OCI-LY3 (cell line): ENCODE data around the gene NTN4.

Experiments used
- CTCF ChIP-seq: fragments of 200-600, 300-600 bp; sonication (generic); IDR thresholded peaks from 2 replicates; pipeline ENCODE4 v1.5.1; 2014; ENCODE audit warnings: antibody characterized with exemption, low read length, low read depth
- EZH2phosphoT487 ChIP-seq: fragments of 200-600 bp; shearing (Covaris generic); IDR thresholded peaks from 2 replicates; pipeline ENCODE4 v1.6.1; 2018; ENCODE audit warnings: antibody characterized with exemption, mixed run types, low read depth

- TF ChIP-seq CTCF: no peak
- TF ChIP-seq EZH2phosphoT487: no peak
These were observed 28.3 kb downstream of the NTN4 start for GRCh38 chr12:95762123-95762785.
